Epithelial cell of esophagus (primary cell): Measurements from ENCODE around the gene ARHGAP30.

Experiments
- DNase-seq: peaks from one replicate; pipeline ENCODE4 v3.0.0; 2010; ENCODE audit warnings: low read depth
- H3K4me3 ChIP-seq: 2 replicates; pipeline ENCODE4 v1.5.1; 2011; ENCODE audit warnings: mild to moderate bottlenecking, low read length, control low read depth
- TF ChIP-seq, protein P1 (sequence below): IDR thresholded peaks from 2 replicates; pipeline ENCODE4 v1.5.1; 2011; ENCODE audit warnings: low read depth, mild to moderate bottlenecking, low read length, control low read depth, inconsistent platforms; ENCODE audit not compliant: insufficient read depth; ENCODE audit errors: missing control alignments

ARHGAP30 gene

DNA sequence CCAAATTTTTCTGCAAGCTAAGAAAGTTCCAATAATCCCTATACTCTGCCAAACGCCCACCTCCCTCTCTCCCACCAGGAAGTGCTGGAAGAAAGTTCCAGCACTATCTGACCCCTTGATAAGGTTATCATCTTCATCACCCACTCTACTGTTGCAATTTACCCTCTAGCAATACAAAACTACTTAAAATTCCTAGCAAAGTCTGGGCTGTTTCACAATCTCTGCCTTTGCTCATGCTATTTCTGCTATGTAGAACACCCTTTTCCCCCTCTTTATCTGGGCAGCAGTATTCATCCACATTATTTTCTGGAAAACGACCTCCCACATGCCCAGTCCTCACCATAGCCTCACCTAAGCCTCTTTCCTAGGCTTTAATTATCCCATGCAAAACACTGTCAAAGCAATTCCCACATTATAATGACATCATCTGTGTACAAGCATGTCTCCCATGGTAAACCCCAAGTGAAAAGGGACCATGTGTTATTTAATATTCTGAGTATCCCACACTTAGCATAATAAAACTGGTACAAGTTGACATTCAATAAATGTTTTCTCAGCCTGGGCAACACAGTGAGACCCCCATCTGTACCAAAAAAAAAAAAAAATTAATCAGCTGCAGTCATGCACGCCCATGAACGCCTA is 60.7 kb downstream of the ARHGAP30 start:
- DNase-seq, result no peak
- H3K4me3 ChIP-seq, result no peak overlapping the region
- TF ChIP-seq, protein P1, sequence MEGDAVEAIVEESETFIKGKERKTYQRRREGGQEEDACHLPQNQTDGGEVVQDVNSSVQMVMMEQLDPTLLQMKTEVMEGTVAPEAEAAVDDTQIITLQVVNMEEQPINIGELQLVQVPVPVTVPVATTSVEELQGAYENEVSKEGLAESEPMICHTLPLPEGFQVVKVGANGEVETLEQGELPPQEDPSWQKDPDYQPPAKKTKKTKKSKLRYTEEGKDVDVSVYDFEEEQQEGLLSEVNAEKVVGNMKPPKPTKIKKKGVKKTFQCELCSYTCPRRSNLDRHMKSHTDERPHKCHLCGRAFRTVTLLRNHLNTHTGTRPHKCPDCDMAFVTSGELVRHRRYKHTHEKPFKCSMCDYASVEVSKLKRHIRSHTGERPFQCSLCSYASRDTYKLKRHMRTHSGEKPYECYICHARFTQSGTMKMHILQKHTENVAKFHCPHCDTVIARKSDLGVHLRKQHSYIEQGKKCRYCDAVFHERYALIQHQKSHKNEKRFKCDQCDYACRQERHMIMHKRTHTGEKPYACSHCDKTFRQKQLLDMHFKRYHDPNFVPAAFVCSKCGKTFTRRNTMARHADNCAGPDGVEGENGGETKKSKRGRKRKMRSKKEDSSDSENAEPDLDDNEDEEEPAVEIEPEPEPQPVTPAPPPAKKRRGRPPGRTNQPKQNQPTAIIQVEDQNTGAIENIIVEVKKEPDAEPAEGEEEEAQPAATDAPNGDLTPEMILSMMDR, result no peak

GRCh38 chr1:161007369-161007768 is 62.3 kb downstream of the ARHGAP30 start:
- DNase-seq, result no peak
- TF ChIP-seq, protein P1, result no peak
- H3K4me3 ChIP-seq, result no peak overlapping the region

- TF ChIP-seq, protein P1, result no peak
- DNase-seq, result no peak
- H3K4me3 ChIP-seq, result no peak overlapping the region
Measured at GRCh38 chr1:161006563-161006962, 63.1 kb downstream of the ARHGAP30 start.

- TF ChIP-seq, protein P1, result no peak
- no peak for DNase-seq
- no peak overlapping the region for H3K4me3 ChIP-seq
Measured at GRCh38 chr1:161001525-161001924, 68.2 kb downstream of the ARHGAP30 start.

DNA sequence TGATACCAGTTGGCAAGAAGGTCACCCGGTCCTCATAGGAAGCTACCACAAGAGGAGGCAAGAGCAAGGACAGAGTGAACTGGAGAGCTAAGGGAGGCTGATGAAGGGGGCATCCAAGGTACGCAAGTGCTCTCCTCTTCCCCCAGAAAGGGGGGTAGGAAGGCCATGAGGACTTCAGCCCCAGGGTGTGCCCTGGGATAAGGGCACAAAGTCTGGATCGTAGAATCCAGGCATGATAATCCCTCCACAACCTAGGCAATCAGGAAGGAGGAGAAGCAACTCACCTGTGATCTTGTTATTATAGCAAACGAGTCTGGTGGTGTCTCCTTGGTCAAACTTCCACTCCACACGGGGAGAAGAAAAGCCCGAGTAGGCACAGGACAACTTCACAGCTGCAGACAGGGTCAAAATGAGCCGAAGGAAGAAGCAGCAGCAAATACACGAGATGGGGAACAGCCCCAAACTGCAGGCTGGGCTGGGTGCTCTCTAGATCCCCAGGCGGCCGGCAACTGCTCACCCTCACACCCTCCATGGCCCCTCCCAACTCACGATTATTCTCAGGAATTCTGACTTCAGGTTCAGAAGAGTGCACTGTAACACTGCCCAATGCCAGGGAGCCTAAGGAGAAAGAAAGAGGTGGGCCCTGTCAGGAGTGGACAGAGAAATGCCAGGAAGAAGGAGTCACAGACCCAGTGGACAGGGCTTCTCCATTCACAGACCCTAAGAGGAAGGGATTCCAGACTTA is 68.8 kb downstream of the ARHGAP30 start:
- TF ChIP-seq, protein P1, result no peak
- no peak for DNase-seq
- no peak overlapping the region for H3K4me3 ChIP-seq

DNA sequence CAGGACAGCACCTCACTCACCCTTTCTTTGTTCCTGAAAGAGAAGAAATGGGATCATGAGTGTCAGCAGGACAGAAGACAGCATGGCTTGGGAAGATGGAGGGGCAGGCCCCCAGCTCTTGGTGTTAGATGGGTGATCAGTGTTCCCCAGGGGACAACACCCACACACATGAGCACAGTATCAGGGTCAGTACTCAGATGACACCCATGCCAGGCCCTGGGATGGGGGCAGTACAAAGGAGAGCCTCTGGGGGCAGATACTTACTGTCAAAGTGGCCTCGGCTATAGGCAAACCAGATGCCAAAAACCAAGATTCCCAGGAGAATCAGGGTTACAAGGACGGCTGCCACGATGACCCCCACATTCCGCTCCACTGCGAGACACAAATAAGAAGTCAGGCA is 70.3 kb downstream of the ARHGAP30 start:
- no peak for DNase-seq
- no peak overlapping the region for H3K4me3 ChIP-seq
- TF ChIP-seq, protein P1, result no peak
